Body of pancreas (tissue), 4 donors: ENCODE data around the gene FICD.

Experiments
- POLR2A ChIP-seq, 3 donors: fragments of 450-650 bp; IDR thresholded peaks; one replicate each; pipeline ENCODE4 v1.6.1; 2016; ENCODE audit warnings: antibody characterized with exemption in 3 of 3, mild to moderate bottlenecking in 2 of 3
- TF ChIP-seq, protein P1 (sequence below), 7 experiments: fragments of 450-650 bp in 4 of 7; fragments of 200-600 bp in 3 of 7; sonication (generic) in 3 of 7; IDR thresholded peaks; one replicate each; pipeline ENCODE4 v1.5.1; 2016 to 2019; ENCODE audit warnings: antibody characterized with exemption in 7 of 7

- no peak for TF ChIP-seq POLR2A (IDR thresholded peaks at IDR 0.05)
- TF ChIP-seq, protein P1, sequence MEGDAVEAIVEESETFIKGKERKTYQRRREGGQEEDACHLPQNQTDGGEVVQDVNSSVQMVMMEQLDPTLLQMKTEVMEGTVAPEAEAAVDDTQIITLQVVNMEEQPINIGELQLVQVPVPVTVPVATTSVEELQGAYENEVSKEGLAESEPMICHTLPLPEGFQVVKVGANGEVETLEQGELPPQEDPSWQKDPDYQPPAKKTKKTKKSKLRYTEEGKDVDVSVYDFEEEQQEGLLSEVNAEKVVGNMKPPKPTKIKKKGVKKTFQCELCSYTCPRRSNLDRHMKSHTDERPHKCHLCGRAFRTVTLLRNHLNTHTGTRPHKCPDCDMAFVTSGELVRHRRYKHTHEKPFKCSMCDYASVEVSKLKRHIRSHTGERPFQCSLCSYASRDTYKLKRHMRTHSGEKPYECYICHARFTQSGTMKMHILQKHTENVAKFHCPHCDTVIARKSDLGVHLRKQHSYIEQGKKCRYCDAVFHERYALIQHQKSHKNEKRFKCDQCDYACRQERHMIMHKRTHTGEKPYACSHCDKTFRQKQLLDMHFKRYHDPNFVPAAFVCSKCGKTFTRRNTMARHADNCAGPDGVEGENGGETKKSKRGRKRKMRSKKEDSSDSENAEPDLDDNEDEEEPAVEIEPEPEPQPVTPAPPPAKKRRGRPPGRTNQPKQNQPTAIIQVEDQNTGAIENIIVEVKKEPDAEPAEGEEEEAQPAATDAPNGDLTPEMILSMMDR (IDR thresholded peaks at IDR 0.05), result no peak
Observed at GRCh38 chr12:108515916-108516315, 839 bp downstream of the FICD start.
